GM19239 (cell line): Measurements from ENCODE around the gene DAPK2.
A peak's percentile ranks its signal among the peaks of the same experiment; 100 is the strongest.
"Not testable (repeated sequence)": the region's sequence is repeated elsewhere in the genome, so short reads cannot be mapped to it uniquely, and the experiment has no call there.

Source experiments
- DNase-seq: peaks from one replicate; pipeline ENCODE4 v3.0.0; 2011; ENCODE audit warnings: low spot score; ENCODE audit not compliant: insufficient read length
- FAIRE-seq: peaks from 2 replicates; lab custom pipeline; 2011; peaks lifted over from hg19 to GRCh38; lab: Jason Lieb, UNC

The DAPK2 gene

DNA sequence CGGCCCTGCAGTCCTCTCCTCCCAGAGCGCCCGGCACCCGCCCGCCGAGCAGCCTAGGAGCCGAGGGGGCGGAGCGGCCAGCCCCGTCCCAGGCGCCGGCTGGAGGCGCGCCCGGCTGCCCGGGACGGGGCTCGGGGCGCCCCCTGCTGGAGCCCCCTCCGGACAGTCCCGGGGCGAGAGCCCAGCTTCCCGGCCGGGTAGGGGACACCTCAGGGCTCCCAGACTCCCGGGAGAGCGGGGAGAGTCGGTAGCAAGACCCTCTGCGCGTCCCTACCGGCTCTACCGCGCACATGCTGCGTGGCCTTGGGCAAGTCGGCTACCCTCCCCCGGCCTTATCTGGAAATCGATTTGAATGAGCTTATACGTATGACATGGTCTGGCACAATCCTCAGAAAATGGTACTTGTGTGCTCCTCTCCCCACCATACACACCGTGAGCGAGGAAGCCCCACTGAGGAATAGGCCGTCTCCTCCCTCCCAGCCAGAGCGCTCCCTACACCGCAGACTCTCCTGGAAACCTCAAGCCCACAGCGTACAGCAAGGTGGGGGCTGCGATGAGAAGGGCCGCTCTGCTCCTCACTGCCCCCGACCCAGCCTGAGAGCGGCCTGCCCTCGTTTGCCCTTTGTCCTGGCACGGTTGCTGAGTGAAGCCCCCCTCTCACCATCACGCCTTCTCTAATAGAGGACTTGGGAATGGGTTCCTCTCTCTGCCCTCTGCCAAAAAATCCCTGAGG, at the start of gene DAPK2:
Gene DAPK2, minus strand, starts transcription at position 65 of the 733 bp plus-strand sequence. CDS start 6,224 bp downstream, outside the sequence.
- FAIRE-seq (no peak), DNase-seq (peak; percentile 88)

DNA sequence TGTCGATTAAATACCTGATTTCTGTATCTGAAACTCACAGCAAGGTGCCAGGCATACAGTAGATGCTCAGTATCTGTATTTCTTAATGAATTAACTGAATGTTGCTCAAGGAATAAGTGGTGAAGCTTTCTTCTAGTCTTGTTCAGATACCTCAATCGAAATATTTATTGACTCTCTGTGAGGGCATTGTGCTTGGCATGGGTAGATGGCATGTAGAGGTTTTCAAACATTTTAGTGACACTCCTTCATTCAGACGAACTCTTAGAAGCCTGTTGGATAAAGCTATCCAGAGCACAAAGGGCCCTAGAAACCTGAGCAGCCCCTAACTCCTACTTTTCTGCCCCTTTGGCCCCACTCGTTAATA, 49.1 kb upstream of the DAPK2 start:
- FAIRE-seq (no peak), DNase-seq (no peak)

DNA sequence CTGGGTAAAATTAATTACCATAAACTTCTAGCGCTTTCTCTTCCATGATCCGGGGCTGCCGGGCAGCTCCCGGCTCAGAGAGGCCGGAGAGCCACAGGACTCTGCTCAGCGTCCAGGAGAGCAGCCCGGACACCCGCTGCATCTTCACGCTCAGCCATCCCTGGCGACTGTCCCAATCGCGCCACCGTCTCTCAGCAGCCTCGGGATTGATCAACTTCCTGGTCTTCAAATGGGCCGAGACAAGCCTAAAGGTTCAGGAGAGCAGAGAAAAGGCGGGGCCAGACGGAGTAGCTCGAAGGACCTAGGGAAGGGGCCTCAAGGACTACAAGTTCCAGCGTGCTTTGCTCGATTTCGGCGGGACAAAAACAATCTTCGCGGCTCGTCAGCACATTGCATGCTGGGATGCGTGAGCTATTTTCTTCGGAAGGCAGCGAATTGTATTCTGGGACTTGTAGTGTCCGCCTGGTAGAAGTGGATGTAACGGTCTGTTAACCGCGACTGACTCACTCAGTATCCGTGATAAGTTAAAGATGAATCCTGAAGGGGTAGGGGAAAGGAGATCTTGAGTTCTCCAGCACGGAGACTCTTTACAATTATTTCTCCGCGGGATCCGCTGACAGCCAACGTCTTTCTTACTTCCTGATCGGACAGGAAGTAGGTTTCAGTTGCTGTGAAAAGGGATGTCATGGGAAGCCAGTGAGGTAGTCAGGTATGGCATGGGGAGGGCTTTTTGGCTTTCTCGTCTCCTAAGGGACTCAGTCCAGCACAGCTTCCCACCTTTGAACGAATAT, 47.5 kb upstream of the DAPK2 start, which contains the start of gene CIAO2A:
Gene CIAO2A, minus strand, starts transcription at position 212 of the 791 bp plus-strand sequence. Its CDS starts 70 bp downstream, at position 142.
- FAIRE-seq, result peak; percentile 99
- peak; percentile 61 for DNase-seq

DNA sequence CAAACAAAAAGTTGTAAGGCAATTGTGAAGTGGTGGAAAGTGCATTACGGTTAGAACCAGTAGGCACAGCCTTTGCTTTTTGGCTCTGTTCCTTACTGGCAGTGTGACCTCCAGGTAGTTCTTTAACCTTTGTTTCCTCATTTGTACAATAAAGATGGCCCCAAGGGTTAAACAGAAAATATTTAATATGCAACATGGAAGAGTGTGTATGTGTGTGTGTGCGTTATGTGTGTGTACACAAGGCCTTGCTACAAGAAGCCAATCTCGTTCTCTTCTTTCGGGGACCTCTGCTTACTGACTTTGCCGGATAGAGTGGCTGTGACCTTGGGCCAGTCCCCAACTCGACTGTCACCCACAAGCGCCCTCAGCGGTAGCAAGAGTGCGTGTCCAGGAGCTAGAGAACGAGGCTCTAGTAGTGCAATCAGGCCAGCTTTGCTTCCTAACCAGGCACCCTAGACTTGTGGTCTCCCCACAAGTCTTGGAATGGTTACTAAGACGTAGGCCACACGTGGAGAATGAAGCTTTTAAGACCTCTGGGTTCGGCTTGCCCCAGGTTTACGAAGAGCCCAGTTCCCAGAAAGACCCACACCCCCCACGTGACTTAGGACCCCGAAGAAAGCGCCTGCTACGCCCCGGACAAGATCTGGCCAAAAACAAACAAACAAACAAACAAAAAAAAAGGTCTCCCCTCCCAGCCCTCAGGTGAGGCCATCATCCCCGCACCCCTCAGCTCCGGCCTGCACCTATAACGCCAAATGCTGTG, 46.8 kb upstream of the DAPK2 start:
- FAIRE-seq (peak; percentile 82), DNase-seq (no peak)

DNA sequence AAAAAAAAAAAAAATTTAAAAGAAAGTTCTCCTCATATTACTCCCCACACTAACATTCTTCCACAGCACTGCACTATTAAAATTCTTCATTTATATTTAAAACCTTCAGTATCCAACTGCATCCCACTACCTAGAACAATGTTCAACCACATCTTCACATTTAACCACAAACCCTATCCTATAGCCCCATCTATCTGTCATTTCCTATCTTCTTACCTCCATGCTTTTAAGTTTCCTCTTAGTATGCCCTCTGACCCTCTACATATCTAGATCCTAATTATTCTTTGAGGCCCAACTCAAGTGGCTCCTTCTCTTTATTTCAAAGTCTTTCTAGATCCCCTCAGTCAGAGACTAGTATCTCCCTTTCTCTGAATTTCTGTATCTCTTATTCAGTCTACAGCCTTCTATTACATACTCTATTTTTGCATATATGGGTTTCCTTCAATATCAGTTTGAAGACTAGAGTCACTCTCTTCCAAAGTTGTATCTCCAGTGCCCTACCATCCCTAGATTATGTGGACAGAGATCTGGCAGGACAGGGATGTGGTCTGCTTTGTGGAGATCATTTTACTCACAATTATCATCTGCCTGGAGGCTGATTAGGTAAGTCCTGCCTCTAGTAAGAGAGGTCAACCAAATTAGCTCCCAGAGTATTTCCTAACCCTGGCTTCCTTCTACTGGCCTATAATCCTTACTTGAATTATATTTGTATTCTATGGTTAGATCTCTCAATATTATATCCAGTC, 46.0 kb upstream of the DAPK2 start:
- DNase-seq, result no peak
- no peak for FAIRE-seq

DNA sequence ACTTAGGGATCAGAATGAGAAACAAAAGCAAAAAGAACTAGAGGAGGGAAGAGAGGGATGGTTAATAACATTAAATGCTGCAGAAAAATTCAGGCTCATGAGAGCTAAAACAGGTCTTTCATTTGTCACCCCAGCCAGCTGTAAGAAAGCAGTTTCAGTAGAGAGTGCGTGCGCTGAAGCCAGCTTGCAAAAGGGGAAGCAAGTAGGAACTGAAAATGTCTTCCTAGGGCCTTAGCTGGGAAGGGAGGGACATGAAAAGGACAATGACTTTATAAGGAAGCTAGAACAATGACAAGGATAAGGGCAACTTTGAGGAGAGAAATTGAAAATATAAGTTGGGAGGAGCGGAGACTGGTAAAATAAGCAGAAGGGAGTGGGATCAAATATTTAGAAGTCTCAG, 44.2 kb upstream of the DAPK2 start:
- DNase-seq, result no peak

DNA sequence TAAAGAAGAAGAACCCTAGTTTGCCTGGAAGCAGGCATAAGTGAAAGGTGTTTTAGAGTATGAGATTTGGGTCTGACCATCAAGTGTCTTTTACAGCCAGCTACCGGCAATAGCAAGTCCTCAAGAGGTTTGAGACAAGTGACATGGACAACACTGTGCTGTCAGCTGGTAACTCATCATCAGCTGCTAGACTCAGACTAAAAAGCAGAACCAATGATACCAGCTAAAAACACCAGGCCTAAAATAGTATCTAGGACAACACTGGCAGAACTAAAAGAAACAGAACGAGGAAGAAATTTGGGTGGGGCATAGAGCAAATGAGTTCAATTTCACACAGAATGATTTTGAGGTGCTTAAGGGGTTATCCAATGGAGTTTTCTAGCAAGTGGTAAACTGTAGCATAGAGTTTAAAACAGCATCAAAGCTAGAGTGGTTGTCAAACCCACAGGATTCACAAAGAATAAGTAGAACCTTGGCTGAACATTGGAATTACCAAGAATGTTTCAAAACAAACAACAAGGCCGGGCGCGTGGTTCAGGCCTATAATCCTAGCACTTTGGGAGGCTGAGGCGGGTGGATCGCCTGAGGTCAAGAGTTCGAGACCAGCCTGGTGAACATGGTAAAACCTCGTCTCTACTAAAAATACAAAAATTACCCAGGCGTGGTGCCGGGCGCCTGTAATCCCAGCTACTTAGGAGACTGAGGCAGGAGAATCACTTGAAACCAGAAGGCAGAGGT, 43.4 kb upstream of the DAPK2 start:
- peak; percentile 36 for DNase-seq
- peak; percentile 92 for FAIRE-seq

More for the DNA sequence above, 44.2 kb upstream of the DAPK2 start:
- FAIRE-seq, result peak; percentile 95

DNA sequence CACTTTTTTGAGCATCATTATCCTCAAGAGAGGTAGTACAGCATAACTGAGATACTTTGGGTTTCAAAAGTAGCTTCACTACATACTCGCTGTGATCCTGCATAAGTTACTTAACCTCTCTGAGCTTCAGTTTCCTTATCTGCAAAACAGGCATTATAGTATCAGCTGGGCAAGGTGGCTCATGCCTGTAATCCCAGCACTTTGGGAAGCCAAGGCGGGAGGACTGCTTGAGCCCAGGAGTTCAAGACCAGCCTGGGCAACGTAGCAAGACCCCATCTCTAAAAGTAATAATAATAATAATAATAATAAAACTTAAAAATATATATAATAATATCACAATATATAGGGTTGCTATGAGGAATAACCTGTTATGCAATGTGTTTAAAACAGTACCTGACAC, 36.5 kb upstream of the DAPK2 start:
- DNase-seq, result no peak
- no peak for FAIRE-seq

DNA sequence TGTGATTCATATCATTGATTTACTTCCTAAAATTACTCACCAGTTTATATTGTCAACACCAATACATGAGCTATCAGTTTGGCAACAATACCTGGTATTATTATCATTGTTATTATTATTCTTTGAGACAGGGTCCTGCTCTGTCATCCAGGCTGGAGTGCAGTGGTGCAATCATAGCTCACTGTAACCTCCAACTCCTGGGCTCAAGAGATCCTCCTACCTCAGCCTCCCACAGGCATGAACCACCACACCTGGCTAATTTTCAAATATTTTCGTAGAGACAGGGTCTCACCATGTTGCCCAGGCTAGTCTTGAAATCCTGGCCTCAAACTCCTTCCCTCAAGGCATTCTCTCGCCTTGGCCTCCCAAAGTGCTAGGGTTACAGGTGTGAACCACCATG, 27.2 kb upstream of the DAPK2 start:
- DNase-seq, FAIRE-seq: not testable (repeated sequence)

DNA sequence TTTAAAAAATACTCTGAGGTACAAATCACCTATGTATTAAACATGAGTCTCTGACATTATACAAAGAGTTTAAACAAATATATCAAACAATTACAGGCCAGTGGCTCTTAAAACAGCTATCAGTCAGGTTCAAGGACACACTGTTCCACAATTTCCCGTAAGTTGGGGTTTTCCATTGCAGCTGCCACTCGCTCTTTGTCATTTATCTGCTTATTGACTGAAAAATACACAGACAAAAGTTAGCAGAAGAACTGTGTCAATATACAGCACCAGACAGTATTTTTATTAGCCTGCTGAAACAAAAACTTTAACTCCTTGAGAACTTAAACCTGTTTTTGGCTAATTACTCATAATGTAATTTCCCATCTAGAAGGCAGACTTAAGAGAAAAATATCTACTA, 26.5 kb upstream of the DAPK2 start:
- FAIRE-seq, result no peak
- DNase-seq, result no peak

DNA sequence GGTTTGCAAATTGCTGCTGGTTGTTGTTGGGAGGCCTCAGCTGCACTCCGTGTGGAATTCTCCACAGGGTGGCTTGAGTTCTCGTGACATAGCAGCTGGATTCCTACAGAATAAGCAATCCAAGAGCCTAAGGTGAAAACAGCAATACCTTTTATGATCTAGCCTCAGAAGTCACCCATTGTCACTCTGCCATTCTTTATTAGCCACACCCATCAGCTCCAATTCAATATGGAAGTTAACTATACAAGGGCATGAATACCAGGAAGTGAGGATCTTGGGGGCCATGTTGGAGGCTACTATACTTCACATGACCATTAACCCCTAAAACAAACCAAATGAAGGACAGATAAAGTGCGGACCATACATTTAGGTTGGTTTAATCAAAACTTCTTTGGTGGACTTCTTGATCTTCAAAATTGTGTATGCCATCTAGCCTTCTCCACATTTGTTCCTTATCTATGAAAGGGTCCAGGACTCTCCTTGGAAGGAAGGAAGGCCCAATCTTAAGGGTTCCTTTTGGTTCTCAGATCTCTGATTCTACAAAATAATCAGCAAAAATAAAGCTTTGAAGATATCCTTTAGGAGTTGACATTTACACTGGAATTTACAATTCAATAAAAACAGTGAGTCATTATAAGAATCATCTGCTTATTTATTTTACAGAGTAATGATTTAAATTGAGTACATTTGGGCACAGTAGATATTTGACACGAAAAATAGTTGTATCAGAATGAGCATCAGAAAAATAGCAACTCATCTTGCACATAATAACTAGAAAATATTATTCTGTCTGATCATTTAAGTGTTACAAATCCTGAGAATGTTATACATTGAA, 25.9 kb upstream of the DAPK2 start:
- DNase-seq (no peak), FAIRE-seq (no peak)

DNA sequence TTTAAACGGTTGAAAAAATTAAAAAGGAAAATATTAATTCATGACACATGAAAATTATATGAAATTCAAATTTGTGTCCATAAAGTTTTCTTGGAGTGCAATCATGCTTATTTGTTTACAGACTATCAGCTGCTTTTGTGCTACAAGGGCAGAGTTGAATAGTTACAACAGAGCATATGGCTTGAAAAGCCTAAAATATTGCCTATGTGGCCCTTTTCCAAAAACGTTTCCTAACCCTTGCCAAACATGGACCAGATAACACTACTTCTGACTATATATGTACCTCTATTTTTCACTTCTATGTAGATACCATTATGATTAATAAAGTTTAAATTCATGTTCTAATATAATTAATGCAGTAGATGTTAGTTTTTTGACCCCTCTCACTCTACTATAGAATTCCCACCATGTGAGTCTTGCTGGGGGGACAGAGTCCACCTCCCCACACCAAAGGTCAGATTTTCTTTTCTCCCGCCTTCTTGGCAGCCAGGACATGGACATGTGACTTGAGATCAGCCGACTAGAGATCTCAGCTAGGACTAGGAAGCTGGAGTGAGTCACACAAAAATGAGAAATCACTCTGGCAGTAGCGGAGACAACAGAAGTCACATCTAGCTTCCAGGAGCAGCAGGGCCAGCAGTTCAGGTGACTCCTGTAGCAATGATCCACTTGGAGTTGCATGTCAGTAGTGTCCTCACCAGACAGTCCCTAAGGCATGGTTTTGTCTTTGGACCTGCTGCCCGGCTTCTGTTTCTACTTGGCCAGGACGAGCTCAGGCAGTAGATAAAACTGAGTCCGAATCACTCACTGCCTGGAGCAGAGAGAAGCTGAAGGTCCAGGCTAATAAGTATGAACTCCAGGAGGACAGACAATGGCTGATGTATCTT, 24.9 kb upstream of the DAPK2 start:
- no peak for FAIRE-seq

DNA sequence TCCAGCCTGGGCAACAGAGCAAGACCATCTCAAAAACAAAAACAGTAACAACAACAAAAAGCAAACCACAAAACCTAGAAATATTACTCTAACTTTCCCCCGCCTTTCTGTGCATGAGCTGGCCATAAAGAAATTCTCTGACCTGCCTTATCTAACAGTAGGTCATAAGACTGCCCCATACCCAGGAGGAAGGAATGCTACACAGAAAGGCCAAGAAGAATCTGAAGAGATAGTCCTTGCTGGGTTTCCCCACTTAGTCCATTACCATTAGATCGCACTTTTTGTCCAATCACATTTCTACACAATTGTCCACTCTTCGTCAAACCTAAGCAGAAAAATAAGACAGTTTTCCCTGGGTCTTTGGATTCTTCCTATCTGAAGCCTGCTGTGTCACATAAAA, 23.8 kb upstream of the DAPK2 start:
- peak; percentile 26 for FAIRE-seq
- no peak for DNase-seq

More for the DNA sequence above, 24.9 kb upstream of the DAPK2 start:
- no peak for DNase-seq

DNA sequence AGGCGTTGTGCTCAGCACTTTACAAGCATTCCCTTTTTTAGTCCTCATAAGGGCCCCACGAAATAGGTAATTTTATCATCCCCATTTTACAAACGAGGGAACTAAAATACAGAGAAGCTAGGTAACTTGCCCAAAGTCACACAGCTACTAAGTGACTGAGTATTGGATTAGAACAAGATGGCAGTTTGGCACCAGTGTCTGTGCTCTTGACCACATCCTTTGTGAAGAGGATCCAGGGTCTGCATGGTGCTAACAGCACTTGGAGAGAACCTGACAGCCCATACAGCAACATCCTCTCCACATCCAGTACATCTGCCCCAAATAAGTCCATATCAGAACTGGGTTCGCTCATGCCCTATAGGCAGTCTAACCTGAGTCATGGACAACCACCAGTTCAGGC, 21.8 kb upstream of the DAPK2 start:
- FAIRE-seq (no peak), DNase-seq (no peak)

DNA sequence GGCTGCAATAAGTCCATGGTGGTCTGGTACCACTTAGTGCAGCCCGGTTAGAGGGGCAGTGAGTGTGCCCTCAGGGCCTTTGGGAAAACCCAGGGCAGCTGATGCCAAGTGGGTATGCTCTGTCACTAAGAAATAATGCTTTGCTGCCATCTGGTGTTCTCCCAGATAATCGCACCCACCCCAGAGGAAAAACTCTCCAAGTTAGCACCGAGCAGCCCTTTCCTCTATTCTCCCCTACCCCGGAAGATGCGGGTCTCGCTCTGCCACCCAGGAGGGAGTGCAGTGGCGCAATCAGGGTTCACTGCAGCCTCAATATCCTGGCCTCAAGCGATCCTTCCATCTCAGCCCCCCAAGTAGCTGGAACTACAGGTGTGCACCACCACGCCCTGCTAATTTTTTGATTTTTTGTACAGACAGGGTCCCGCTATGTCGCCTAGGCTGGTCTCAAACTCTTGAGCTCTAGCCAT, 21.3 kb upstream of the DAPK2 start:
- peak; percentile 90 for FAIRE-seq
- DNase-seq, result peak; percentile 78

DNA sequence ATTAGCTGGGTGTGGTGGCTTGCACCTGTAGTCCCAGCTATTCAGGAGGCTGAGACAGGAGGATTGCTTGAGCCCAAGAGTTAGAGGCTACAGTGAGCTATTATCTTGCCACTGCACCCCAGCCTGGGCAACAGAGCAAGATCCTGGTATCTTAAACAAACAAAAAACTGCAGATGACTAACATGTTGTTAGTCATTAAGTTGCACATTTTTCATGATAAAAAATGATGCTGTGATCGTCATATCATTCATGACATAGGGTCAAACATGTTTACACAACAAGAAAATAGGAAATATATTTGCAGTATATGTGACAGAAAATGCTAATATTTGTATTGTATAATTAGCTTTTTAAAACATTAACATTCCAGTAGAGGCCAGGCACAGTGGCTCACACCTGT, 20.2 kb upstream of the DAPK2 start:
- DNase-seq (no peak), FAIRE-seq (no peak)

DNA sequence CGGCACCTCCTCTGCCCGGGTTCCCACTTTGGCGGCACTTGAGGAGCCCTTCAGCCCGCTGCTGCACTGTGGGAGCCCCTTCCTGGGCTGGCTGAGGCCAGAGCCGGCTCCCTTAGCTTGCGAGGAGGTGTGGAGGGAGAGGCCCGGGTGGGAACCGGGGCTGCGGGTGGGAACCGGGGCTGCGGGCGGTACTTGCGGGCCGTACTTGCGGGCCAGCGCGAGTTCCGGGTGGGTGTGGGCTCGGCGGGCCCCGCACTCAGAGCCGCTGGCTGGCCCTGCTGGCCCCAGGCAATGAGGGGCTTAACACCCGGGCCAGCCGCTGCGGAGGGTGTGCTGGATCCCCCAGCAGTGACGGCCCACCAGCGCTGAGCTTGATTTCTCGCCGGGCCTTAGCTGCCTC, 14.4 kb upstream of the DAPK2 start:
- FAIRE-seq (no peak), DNase-seq (no peak)
